Measurements from ENCODE around the gene DNAAF8. TPM values are rescaled to one million over a fixed set of nuclear protein-coding genes. Genes with fewer than 3 reads are reported as not detected.

Gene DNAAF8
- total and polyA plus RNA-seq, 2 donors (not counting 3 experiments of a cell fraction or from before 2014, with no cell fraction given), result 0.58 to 1.0 TPM

DNA sequence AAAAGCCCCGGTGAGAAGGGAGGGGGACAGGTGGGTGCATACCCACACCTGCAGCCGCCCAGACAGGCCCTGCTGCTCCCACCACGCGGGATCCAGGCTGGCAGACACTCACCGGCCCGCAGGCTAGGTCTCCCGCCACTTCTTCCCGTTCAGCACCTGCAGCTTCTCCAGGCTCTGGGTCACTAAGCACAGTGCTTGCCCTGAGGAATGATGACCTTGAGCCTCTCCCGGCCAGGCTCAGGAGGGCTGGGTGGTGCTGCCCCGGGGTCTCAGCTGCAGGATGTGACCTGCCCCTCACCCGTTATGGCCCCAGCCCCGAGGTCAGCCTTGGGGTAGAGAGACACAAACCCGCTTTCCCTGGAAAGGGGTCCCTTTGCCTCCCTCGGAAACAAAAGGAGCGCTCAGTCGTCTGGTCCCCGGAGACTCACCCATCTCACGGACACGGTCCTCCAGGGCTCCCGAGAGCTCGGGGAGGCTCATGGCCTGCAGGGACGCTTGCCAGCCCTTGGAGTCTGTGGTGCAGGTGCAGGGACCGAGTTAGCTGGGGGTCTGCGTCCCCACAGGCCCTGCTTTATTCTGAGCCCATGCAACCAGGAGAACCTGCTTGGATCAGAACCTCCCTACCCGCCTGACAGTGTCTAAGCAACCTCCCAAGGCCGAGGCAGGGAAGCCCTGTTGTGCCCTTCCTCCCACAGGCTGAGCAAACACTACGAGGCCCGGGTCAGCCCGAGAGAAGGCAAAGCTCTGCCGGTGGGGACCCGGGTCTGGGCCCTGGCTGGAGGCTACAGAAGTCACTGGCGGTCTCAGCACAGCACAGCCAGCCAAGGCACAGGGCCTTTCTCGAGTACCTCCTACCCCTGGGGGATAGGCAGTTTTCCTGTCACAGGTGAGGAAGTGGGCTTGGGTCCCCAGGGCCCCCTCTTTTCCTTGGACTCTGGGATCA, 37.2 kb upstream of the DNAAF8 start:
- Histone ChIP-seq H3K36me3 (ENCODE audit: control insufficient read depth in 2 of 2, extremely low read depth in 1 of 2, insufficient read depth in 2 of 2, low read length in 2 of 2) (peaks cover 3 to 38% of the 10 kb centered on the region in 2 experiments), H3K4me3 (replicated peaks in 1 of 3; ENCODE audit: insufficient read depth in 1 of 3, low read depth in 1 of 3, low read length in 3 of 3) (no peak overlapping the region), H3K4me2 (ENCODE audit: insufficient read depth, low read length) (no peak overlapping the region), H3K9me3 (replicated peaks; ENCODE audit: control insufficient read depth, insufficient read depth, low read length) (no peaks in the 10 kb centered on the region), H3K4me1 (ENCODE audit: control insufficient read depth, extremely low read depth, insufficient read depth, low read length) (peaks cover 4% of the 10 kb centered on the region), H3K9me1 (replicated peaks; ENCODE audit: control insufficient read depth, extremely low read depth, insufficient read depth, low read length) (no peaks in the 10 kb centered on the region), H3K27ac (ENCODE audit: insufficient read depth, low read depth, low read length) (no peak overlapping the region), H3K9ac (replicated peaks; ENCODE audit: extremely low read depth, insufficient read depth, low read length) (no peak overlapping the region), H3K79me2 (ENCODE audit: control insufficient read depth, insufficient read depth, low read length) (no peaks in the 10 kb centered on the region), H4K20me1 (replicated peaks; ENCODE audit: control insufficient read depth, extremely low read depth, insufficient read depth, low read length) (no peaks in the 10 kb centered on the region), H3K27me3 (ENCODE audit: control insufficient read depth in 2 of 2, insufficient read depth in 2 of 2, low read length in 2 of 2) (no peaks in the 10 kb centered on the region), H2AFZ (ENCODE audit: low read depth, low read length) (no peak overlapping the region)
- no TSS peak for BruUV-seq (replicated peaks)
- CTCF ChIA-PET, result interaction anchor here (0.5 to 1.4 kb wide), 2 partner anchors 11 to 167 kb away, joined by 3 read pairs; no protein-coding TSS in a partner anchor
- TF ChIP-seq POLR2AphosphoS5 (IDR thresholded peaks at IDR 0.05; ENCODE audit: insufficient read depth, low read depth, low read length) (no peak), JUN (IDR thresholded peaks at IDR 0.05; ENCODE audit: borderline replicate concordance, insufficient read depth, insufficient read length, low read depth) (no peak), FOS (IDR thresholded peaks at IDR 0.05; ENCODE audit: borderline replicate concordance, insufficient read depth, low read length) (no peak), POLR2A (IDR thresholded peaks at IDR 0.05; ENCODE audit: low read depth, low read length) (no peak), EZH2 (IDR thresholded peaks at IDR 0.05; ENCODE audit: borderline replicate concordance, low read depth, low read length, severe bottlenecking) (no peak), GATA2 (IDR thresholded peaks at IDR 0.05; ENCODE audit: insufficient read depth, insufficient read length, low read depth, low read length) (no peak), MYC (IDR thresholded peaks at IDR 0.05; ENCODE audit: low read depth, low read length) (no peak)
- TF ChIP-seq, protein P1, sequence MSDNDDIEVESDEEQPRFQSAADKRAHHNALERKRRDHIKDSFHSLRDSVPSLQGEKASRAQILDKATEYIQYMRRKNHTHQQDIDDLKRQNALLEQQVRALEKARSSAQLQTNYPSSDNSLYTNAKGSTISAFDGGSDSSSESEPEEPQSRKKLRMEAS (IDR thresholded peaks at IDR 0.05; ENCODE audit: insufficient read depth, insufficient read length), result no peak
- TF ChIP-seq, protein P2, sequence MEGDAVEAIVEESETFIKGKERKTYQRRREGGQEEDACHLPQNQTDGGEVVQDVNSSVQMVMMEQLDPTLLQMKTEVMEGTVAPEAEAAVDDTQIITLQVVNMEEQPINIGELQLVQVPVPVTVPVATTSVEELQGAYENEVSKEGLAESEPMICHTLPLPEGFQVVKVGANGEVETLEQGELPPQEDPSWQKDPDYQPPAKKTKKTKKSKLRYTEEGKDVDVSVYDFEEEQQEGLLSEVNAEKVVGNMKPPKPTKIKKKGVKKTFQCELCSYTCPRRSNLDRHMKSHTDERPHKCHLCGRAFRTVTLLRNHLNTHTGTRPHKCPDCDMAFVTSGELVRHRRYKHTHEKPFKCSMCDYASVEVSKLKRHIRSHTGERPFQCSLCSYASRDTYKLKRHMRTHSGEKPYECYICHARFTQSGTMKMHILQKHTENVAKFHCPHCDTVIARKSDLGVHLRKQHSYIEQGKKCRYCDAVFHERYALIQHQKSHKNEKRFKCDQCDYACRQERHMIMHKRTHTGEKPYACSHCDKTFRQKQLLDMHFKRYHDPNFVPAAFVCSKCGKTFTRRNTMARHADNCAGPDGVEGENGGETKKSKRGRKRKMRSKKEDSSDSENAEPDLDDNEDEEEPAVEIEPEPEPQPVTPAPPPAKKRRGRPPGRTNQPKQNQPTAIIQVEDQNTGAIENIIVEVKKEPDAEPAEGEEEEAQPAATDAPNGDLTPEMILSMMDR (IDR thresholded peaks at IDR 0.05; ENCODE audit: extremely low read depth in 1 of 2, insufficient read depth in 1 of 2, low read depth in 1 of 2, low read length in 2 of 2), result no peak
- dilution Hi-C loops (cut with MboI; ENCODE audit: extremely low pct_ligation_motif_present, low sequenced_read_pairs), result no loop called here
- POLR2A ChIA-PET, result no interaction called here
- FAIRE-seq, result no peak
- intact Hi-C loops (cut with micrococcal nuclease), result no loop called here
- DNase-seq (ENCODE audit: low read depth, low spot score), result no peak

Data from endothelial cell of umbilical vein (primary cell).